ENCODE measurements around the gene CTXN1.

Gene CTXN1

GRCh38 chr19:7915250-7916102, 10.5 kb downstream of the CTXN1 start:
- in situ Hi-C loops (cut with HindIII; ENCODE audit: low sequenced_read_pairs): no loop called here

- in situ Hi-C loops (cut with HindIII; ENCODE audit: low sequenced_read_pairs): no loop called here
Measured at GRCh38 chr19:7914598-7915045, 11.3 kb downstream of the CTXN1 start, which contains the start of gene TGFBR3L. TSS of gene TGFBR3L (plus strand) at chr19:7914830.

DNA sequence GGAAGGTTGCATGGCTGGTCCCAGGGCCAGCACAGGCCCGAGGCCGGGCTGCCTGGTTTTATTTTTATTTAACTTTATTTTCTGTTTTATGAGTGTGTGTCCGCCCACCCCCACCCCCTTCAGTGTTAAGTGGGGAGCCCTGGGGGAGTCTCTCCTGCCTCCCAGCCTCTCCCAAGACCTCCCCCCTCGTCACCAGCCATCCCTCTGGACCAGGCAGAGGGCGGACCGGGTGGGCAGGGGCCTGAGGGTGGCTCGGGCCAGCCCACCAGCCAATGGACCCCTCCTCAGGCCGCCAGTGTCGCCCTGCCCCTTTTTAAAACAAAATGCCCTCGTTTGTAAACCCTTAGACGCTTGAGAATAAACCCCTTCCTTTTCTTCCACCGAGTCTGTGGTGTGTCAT, 11.8 kb downstream of the CTXN1 start:
- in situ Hi-C loops (cut with HindIII; ENCODE audit: low sequenced_read_pairs): no loop called here

GRCh38 chr19:7913652-7914051, 12.3 kb downstream of the CTXN1 start:
- in situ Hi-C loops (cut with HindIII; ENCODE audit: low sequenced_read_pairs): no loop called here

DNA sequence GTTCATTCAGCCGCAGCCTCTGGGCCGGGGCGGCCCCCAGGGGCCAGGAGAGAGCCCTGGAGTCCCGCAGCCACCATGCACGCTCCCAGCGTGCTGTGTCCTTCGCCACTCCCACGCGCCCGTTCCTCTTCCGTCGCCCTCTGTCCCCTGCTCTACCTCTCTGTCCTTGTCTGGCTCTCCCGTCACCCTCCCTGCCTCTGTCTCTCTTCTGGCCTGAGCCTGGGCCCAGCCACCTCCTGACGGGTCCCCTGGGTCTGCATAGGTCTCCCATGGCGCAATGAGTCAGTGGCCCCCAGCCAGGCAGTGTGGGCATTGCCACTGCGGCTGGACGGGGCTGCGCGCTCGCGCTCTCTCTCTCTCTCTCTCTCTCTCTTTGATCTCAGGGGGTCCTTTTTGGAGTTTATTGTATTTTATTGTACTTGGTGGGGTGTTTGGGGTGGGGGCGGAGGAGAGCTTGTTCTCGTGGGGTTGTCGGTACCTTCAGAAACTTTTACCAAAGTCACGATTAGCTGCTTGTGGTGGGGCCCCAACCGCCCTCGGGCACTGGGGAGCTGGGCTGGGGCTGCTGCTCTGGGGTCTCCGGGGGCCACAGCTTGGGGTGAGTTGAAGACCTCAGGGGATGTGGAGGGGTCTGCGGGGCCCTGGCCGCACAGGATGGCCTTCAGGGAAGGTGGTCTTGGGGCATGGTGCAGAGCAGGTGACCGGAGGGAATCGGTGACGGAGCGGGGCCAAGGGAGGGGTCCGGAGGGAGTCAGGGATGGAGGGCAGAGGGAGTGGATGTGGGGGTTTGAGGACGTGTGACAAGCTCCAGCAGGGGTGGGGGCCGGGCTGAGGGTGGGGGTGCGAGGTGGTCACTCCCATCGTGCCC, 13.0 kb downstream of the CTXN1 start:
- in situ Hi-C loops (cut with HindIII; ENCODE audit: low sequenced_read_pairs): no loop called here

- in situ Hi-C loops (cut with HindIII; ENCODE audit: low sequenced_read_pairs): no loop called here
Measured at GRCh38 chr19:7912144-7912696, 13.7 kb downstream of the CTXN1 start.

GRCh38 chr19:7911508-7912143, 14.3 kb downstream of the CTXN1 start:
- in situ Hi-C loops (cut with HindIII; ENCODE audit: low sequenced_read_pairs): no loop called here

GRCh38 chr19:7910321-7911161, 15.4 kb downstream of the CTXN1 start:
- in situ Hi-C loops (cut with HindIII; ENCODE audit: low sequenced_read_pairs): no loop called here

DNA sequence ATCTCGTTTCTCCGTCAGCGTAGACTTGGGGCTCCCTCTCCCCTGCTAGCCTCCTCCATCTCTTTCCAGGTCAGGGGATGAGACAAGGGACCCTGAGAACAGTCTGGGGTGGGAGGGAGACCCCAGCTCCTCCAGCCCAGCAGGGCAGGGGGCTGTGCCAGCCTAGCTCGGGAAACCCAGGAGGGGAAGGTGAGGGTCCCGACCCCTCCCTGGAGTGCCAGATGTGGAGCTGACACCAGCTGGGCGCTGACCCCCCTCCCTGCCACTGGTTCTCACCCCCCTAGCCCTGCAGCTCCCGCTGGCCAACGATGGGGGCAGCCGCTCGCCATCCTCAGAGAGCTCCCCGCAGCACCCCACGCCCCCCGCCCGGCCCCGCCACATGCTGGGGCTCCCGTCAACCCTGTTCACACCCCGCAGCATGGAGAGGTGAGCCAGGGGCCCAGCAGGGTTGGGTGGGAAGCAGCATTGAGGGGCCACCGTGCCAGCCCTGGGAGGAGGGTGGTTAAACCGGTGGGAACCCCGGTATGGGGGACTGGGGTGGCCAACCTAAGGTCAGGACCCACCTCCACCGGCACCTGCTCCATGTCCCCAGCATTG, 16.4 kb downstream of the CTXN1 start:
- in situ Hi-C loops (cut with HindIII; ENCODE audit: low sequenced_read_pairs): no loop called here

DNA sequence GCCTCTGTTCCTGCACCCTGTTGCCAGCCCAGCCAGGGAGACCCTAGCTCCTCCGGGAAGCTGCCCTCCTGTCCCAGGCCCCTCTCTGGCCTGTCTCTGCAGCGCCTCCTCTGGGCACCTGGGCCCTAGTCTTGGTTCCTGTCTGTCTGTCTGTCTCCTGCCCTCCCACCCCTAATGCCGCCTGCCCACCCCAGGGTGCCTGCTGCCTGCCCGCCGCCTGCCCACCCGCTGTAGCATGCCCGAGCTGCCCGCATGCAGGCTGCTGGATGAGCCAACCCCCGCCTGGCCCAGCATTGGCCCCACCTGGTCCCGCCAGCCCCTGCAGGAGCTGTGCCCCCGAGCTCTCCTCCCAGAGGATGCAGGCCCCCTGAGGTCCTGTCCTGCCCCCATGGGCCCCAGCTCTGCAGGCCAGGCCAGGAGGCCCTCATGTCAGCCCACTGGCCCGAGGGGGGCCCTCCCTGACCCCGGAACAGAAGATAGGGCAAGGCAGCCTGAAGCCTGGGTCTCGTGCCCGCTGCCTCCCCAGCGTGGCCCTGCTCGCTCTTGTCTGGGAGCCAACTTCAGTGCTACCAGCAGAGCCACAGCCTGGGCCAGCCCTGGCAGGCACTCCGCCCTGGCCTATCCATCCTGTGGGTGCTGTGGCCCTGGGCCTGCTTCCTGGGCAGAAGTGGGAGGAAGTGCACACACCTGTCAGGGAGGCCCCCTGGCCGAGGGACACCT, 17.0 kb downstream of the CTXN1 start:
- in situ Hi-C loops (cut with HindIII; ENCODE audit: low sequenced_read_pairs): no loop called here

DNA sequence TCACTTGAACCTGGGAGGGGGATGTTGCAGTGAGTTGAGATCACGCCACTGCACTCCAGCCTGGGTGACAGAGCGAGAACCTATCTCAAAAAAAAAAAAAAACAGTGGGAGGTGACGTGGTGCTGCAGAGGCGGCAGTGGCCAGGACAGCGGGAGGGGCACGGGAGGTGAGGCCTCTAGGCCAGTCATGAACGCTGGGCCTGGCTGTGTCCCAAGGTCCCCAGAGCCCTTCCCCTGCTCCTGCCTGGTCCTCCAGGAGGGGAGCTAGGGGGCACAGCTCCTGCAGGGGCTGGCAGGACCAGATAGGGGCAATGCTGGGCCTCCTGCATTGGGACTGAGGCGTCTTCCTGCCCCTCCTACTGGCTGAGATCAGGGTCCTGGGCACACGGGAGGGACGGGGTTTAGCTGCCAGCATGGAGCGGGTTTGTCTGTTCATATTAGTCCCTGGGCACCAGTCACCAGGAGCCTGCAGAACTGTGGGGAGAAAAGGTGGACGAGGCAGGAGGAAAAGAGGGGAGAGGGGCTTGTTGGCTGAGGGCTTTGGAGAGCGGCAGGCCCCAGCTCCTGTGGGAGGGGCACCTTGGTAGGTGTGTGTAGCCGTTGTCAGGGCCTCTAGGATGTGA, 17.7 kb downstream of the CTXN1 start:
- in situ Hi-C loops (cut with HindIII; ENCODE audit: low sequenced_read_pairs): no loop called here

GRCh38 chr19:7907544-7907943, 18.4 kb downstream of the CTXN1 start:
- in situ Hi-C loops (cut with HindIII; ENCODE audit: low sequenced_read_pairs): no loop called here

GRCh38 chr19:7907122-7907521, 18.8 kb downstream of the CTXN1 start:
- in situ Hi-C loops (cut with HindIII; ENCODE audit: low sequenced_read_pairs): no loop called here

DNA sequence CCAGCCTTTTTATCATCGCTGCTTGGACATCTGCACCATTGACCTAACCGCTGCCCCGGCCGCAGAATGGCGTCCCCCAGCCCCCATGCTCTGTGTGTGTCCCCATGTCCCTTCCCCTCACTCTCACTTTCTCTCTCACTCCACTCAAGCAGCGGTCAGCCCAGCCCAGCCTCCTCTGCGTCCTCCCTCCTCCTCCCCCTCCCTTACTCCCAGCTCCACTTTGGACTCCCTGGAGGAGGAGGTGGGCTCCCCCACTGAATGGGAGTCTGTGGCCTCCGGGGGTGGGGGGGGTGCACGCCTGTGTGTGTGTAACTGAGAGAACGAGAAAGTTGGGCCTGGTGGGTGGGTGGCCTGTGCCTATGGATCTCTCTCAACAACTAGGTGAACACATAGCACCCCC, 20.1 kb downstream of the CTXN1 start:
- in situ Hi-C loops (cut with HindIII; ENCODE audit: low sequenced_read_pairs): no loop called here

DNA sequence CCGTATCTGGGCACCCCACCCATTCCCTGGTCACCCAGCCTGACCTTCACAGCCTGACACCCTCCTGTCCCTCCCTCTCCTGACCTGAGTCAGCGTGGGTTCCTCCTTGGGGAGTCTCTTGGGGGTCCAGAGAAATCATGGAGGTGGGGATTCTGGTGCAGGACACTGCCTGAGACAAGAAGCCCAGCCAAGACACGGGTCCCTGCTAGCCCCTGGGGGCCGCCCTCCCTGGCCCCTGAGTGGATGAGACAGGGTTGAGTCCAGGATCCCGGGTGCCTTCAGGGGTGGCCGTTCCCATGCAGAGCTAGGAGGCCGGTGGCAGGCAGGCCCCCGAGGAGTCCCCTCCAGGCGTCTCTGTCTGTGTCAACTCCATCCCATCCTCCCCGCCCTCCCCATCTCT, 20.7 kb downstream of the CTXN1 start:
- in situ Hi-C loops (cut with HindIII; ENCODE audit: low sequenced_read_pairs): no loop called here

DNA sequence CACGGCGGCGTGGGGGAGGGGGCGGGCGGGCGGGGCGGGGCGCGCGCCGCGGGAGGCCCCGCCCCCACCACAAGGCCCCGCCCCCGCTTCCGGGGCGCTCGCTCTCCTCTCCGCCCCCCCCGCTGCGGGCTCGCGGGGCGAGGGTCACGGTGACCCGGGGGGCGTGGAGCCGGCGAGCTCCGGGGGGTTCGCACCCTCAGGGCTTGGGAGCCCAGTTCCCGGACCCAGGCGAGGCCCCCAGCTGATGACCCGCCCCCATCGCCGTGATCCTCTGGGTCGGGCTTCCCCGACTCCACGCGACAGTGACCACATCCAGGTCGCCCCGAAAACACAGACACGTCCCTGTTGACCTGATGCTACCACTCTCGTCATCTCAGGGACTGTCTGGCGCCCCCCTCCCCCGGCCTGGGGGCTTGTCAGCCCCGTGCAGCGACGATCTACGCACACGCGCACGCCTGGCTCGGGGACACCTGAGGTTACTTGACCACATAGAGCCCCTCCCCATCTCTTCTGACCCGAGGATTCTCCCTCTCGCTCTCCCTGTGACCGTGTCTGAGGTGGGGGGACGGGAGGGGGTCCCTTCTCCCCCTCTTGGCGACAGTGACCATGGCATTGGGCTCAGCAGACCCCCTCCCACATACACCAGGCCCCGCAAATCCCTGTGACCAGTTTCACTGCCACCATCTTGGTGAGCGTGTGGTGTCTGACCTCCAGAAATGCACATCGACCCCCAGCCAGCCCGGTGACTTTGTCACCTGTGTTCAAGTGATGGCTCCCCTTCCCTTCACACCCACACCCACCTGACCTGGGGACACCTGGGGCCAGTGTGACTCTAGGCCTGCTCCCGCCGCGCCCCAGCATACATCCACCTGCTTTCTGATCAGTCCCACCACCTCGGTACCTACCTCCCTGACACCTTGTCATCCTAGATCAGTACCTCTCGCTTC, 21.6 kb downstream of the CTXN1 start:
- in situ Hi-C loops (cut with HindIII; ENCODE audit: low sequenced_read_pairs): no loop called here

GRCh38 chr19:7903244-7904073, 22.5 kb downstream of the CTXN1 start, which contains the start of gene MAP2K7:
TSS of gene MAP2K7 (plus strand) at chr19:7903877. CDS start at chr19:7903945, 68 bp downstream.
- in situ Hi-C loops (cut with HindIII; ENCODE audit: low sequenced_read_pairs): no loop called here
